Measurements from ENCODE around the gene FLNB.

Gene FLNB

GRCh38 chr3:58048301-58048700, 40.1 kb downstream of the FLNB start:
- no peak for TF ChIP-seq ZNF843 (tag by site-specific recombination; IDR thresholded peaks at IDR 0.05)
- TF ChIP-seq BCL11A (tag by site-specific recombination; IDR thresholded peaks at IDR 0.05; ENCODE audit: low read depth) = no peak
- no peak for TF ChIP-seq KLF9 (tag by site-specific recombination; IDR thresholded peaks at IDR 0.05; ENCODE audit: low read depth)
- no peak for TF ChIP-seq ZFP3 (tag by site-specific recombination; IDR thresholded peaks at IDR 0.05; ENCODE audit: low read depth)
- peak; percentile 37; the same call in 1 of the 2 replicates for TF ChIP-seq ZBTB20 (tag by site-specific recombination; IDR thresholded peaks at IDR 0.05)
- TF ChIP-seq ZNF341 (tag by site-specific recombination; IDR thresholded peaks at IDR 0.05; ENCODE audit: low read depth) = no peak
- no peak for TF ChIP-seq ATF2 (tag by site-specific recombination; IDR thresholded peaks at IDR 0.05; ENCODE audit: low read depth)

GRCh38 chr3:58049143-58049785, 41.0 kb downstream of the FLNB start:
- Histone ChIP-seq H3K4me1 (ENCODE audit: control insufficient read depth, insufficient read depth, low read length) (peaks cover 13% of the 10 kb centered on the region), H3K27ac (ENCODE audit: extremely low read depth, low read depth, low read length) (peak overlapping the region; percentile 35), H3K36me3 (ENCODE audit: control insufficient read depth in 2 of 2, insufficient read depth in 1 of 2, low read length in 2 of 2) (no peaks in the 10 kb centered on the region), H3K4me3 (ENCODE audit: low read depth, low read length) (no peak overlapping the region), H3K9me3 (ENCODE audit: control insufficient read depth, insufficient read depth, low read depth, low read length) (no peaks in the 10 kb centered on the region)
- POLR2A ChIA-PET = interaction anchor here (1.0 to 1.3 kb wide), 2 partner anchors 9 to 41 kb away, joined by 3 read pairs; partner anchors contain the start of gene FLNB
- CTCF ChIA-PET = interaction anchor here (0.6 to 1.5 kb wide), 6 partner anchors 9 to 854 kb away, joined by 3 to 5 read pairs (median 3); partner anchors contain the start of gene FLNB
- TF ChIP-seq ZBTB6 (tag by site-specific recombination; IDR thresholded peaks at IDR 0.05) (no peak), ZNF426 (tag by site-specific recombination; IDR thresholded peaks at IDR 0.05) (no peak), ZEB2 (tag by site-specific recombination; IDR thresholded peaks at IDR 0.05) (peak; percentile 97), ZNF626 (tag by site-specific recombination; IDR thresholded peaks at IDR 0.05) (no peak), ZNF341 (tag by site-specific recombination; IDR thresholded peaks at IDR 0.05; ENCODE audit: low read depth) (0 out of 2 replicates have a peak, but pooled peaks have one; percentile 16), ZBTB11 (tag by site-specific recombination; conservative IDR thresholded peaks at IDR 0.05; ENCODE audit: low read depth) (no peak), ZNF654 (tag by site-specific recombination; IDR thresholded peaks at IDR 0.05; ENCODE audit: low read depth) (peak; percentile 9; the same call in 1 of the 2 replicates), ZNF530 (tag by site-specific recombination; IDR thresholded peaks at IDR 0.05; ENCODE audit: low read depth) (no peak), GLIS2 (tag by site-specific recombination; IDR thresholded peaks at IDR 0.05) (peak; percentile 68), ZNF114 (tag by site-specific recombination; IDR thresholded peaks at IDR 0.05) (no peak), ZBTB48 (tag by site-specific recombination; IDR thresholded peaks at IDR 0.05) (no peak), ZNF518A (tag by site-specific recombination; conservative IDR thresholded peaks at IDR 0.05; ENCODE audit: low read depth) (peak; percentile 49; the same call in 1 of the 2 replicates), ELK4 (IDR thresholded peaks at IDR 0.05; ENCODE audit: borderline replicate concordance, low read depth, low read length) (no peak), ZNF302 (tag by site-specific recombination; IDR thresholded peaks at IDR 0.05; ENCODE audit: low read depth) (no peak)

More at GRCh38 chr3:58048301-58048700, 40.1 kb downstream of the FLNB start:
- no peaks in the 10 kb centered on the region for H3K9me3 ChIP-seq (ENCODE audit: control insufficient read depth, insufficient read depth, low read depth, low read length)
- H3K4me1 ChIP-seq (ENCODE audit: control insufficient read depth, insufficient read depth, low read length) = peaks cover 13% of the 10 kb centered on the region
- H3K27ac ChIP-seq (ENCODE audit: extremely low read depth, low read depth, low read length) = no peak overlapping the region
- no peaks in the 10 kb centered on the region for H3K36me3 ChIP-seq (ENCODE audit: control insufficient read depth in 2 of 2, insufficient read depth in 1 of 2, low read length in 2 of 2)
- ChIA-PET CTCF (interaction anchor here (1.4 kb wide), 1 partner anchor 40 kb away, joined by 5 read pairs; the partner anchor contains the start of gene FLNB), POLR2A (interaction anchor here (1.3 kb wide), 1 partner anchor 10 kb away, joined by 3 read pairs; no protein-coding TSS in a partner anchor)
- no peak overlapping the region for H3K4me3 ChIP-seq (ENCODE audit: low read depth, low read length)

Measured in HEK293 (cell line).